Effector memory CD8-positive, alpha-beta T cell (primary cell): Measurements from ENCODE around the gene UNC13D.
A peak's percentile ranks its signal among the peaks of the same experiment; 100 is the strongest.
"Not testable (repeated sequence)": the region's sequence is repeated elsewhere in the genome, so short reads cannot be mapped to it uniquely, and the experiment has no call there.

Experiments
- ATAC-seq: fragments of 150-1000 bp; cut with Tn5 transposase; replicated peaks from 2 replicates; pipeline ENCODE4 v1.10.0; 2021; ENCODE audit warnings: mild to moderate bottlenecking, moderate library complexity
- DNase-seq, 3 experiments: peaks; one replicate each; pipeline ENCODE4 v3.0.0; 2021
- H3K27ac Mint-ChIP-seq, 2 donors: one replicate each; pipeline ENCODE4 v1.8.0; 2022; ENCODE audit warnings: mild to moderate bottlenecking in 2 of 2, mixed read lengths in 2 of 2, moderate library complexity in 2 of 2
- H3K27me3 Mint-ChIP-seq, 2 donors: one replicate each; pipeline ENCODE4 v1.8.0; 2022; ENCODE audit warnings: mixed read lengths in 2 of 2
- H3K36me3 Mint-ChIP-seq: one replicate; pipeline ENCODE4 v1.8.0; 2022; ENCODE audit warnings: mild to moderate bottlenecking, moderate library complexity, mixed read lengths; ENCODE audit not compliant: insufficient read depth
- H3K4me1 Mint-ChIP-seq, 2 donors: one replicate each; pipeline ENCODE4 v1.8.0; 2022; ENCODE audit warnings: low read depth in 2 of 2, mixed read lengths in 2 of 2
- H3K4me3 Mint-ChIP-seq, 2 donors: one replicate each; pipeline ENCODE4 v1.8.0; 2022; ENCODE audit warnings: mild to moderate bottlenecking in 2 of 2, mixed read lengths in 2 of 2, moderate library complexity in 2 of 2
- H3K9me3 Mint-ChIP-seq, 2 donors: one replicate each; pipeline ENCODE4 v1.8.0; 2022; ENCODE audit warnings: mixed read lengths in 2 of 2

Gene UNC13D

GRCh38 chr17:75791254-75791653 is 53.0 kb downstream of the UNC13D start:
- Mint-ChIP-seq H3K27ac (no peak overlapping the region), H3K4me3 (no peak overlapping the region), H3K9me3 (no peaks in the 10 kb centered on the region), H3K4me1 (peaks cover 6 to 15% of the 10 kb centered on the region in 2 donors), H3K36me3 (peaks cover under 1% of the 10 kb centered on the region), H3K27me3 (no peaks in the 10 kb centered on the region)
- DNase-seq, result no peak
- ATAC-seq, result no peak

GRCh38 chr17:75785016-75785890 is 59.0 kb downstream of the UNC13D start:
- Mint-ChIP-seq H3K36me3 (peaks cover 29% of the 10 kb centered on the region), H3K27me3 (no peaks in the 10 kb centered on the region), H3K4me1 (peaks cover 26 to 28% of the 10 kb centered on the region in 2 donors), H3K9me3 (no peaks in the 10 kb centered on the region), H3K27ac (peak overlapping the region; percentile 100), H3K4me3 (peak overlapping the region; percentile 89 to 92)
- peak; percentile 71 for ATAC-seq
- DNase-seq, result peak; percentile 77 to 90 (median 83)

DNA sequence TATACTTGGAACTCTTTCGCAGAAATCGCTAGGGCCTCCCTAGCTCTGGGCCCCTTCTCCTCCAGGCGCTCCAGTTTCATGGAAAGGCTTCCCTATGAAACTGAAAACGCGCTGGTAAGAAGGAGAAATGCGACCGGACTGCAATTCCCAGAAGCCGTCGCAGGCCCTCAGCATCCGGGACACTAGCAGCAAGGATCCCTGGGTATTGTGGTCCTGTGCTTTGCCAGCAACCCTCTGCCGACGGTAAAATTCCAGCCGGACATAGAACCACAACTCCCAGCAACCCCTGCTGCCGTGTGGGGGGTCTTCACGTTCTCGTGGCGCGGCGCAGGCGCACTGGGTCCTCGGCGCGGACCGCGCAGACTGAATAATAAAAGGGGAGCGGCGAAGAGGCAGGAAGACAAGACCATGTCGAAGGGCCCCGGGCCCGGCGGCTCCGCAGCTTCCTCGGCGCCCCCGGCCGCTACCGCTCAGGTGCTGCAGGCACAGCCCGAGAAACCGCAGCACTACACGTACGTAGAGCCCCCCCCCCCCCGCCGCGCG is 59.7 kb downstream of the UNC13D start, which contains the start of gene UNK:
TSS of gene UNK (plus strand) at position 334 of the 543 bp plus-strand sequence. CDS start at position 409, 75 bp downstream.
- Mint-ChIP-seq H3K27ac (peak within 1 kb of the TSS; percentile 100), H3K36me3 (peaks cover 35% of the 10 kb centered on the region), H3K27me3 (no peaks in the 10 kb centered on the region), H3K9me3 (no peaks in the 10 kb centered on the region), H3K4me3 (peak within 1 kb of the TSS; percentile 89 to 92), H3K4me1 (peaks cover 31 to 33% of the 10 kb centered on the region in 2 donors)
- ATAC-seq (peak; percentile 72), DNase-seq (peak; percentile 92 to 95 (median 92))

- Mint-ChIP-seq H3K9me3 (no peaks in the 10 kb centered on the region), H3K36me3 (peaks cover 41% of the 10 kb centered on the region), H3K4me3 (peak overlapping the region; percentile 89 to 92), H3K4me1 (peaks cover 30 to 34% of the 10 kb centered on the region in 2 donors), H3K27ac (peak overlapping the region; percentile 100), H3K27me3 (no peaks in the 10 kb centered on the region)
- ATAC-seq (no peak), DNase-seq (no peak)
Measured at GRCh38 chr17:75783803-75784472, 60.3 kb downstream of the UNC13D start.

- Mint-ChIP-seq H3K36me3 (peaks cover 48% of the 10 kb centered on the region), H3K4me3 (peak overlapping the region; percentile 89 to 92), H3K27ac (peak overlapping the region; percentile 100), H3K9me3 (no peaks in the 10 kb centered on the region), H3K27me3 (no peaks in the 10 kb centered on the region), H3K4me1 (peaks cover 35 to 36% of the 10 kb centered on the region in 2 donors)
- peak in 1 of 3 experiments; percentile 31 for DNase-seq
- no peak for ATAC-seq
Measured at GRCh38 chr17:75783069-75783783, 61.0 kb downstream of the UNC13D start.

DNA sequence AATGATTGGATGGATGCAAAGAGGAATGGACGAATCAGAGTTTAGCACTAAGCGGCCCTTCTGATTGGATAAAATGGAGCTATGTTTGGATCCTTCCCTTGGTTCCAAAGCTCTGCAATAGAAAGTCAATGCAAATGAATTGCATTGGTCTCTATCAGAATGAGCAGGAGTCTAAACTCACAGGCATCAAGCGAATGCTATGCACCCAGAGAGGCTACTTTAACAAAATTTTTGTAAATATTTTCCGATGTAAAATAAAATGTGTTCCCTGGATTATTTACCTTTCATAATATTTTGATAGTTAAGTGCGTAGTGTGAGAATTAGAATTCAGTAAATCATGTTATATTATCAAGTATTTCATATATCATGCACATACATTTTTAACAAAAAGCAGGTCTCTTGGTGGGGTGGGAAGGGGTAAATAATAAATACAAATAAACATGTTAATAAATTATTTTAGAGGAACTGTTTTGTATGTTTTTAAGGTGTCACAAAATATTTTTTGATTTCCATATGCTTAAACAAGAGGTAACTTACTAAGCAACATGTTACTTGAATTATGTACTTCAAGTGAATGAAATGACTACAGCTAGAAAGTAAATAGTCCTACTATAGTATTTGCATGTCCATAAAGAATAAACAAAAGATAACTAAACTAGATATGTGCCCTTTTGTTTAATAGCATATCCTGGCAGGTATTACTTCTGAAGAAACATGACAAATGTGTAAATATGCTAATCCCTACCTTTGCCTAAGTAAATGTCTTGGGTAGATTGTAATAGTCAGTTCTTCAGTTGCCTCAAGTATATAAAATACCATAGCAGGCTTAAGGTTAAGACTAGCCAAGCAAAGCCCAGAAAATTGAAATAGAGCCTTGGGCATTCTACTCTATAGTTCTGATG is 64.0 kb downstream of the UNC13D start:
- peak overlapping the region; percentile 99 to 100 for H3K27ac Mint-ChIP-seq
- H3K27me3 Mint-ChIP-seq, result no peaks in the 10 kb centered on the region
- DNase-seq (no peak), ATAC-seq (no peak)
- peaks cover 37 to 47% of the 10 kb centered on the region in 2 donors for H3K4me1 Mint-ChIP-seq
- H3K4me3 Mint-ChIP-seq, result peak overlapping the region; percentile 91 to 99
- no peaks in the 10 kb centered on the region for H3K9me3 Mint-ChIP-seq
- H3K36me3 Mint-ChIP-seq, result peaks cover 69% of the 10 kb centered on the region

DNA sequence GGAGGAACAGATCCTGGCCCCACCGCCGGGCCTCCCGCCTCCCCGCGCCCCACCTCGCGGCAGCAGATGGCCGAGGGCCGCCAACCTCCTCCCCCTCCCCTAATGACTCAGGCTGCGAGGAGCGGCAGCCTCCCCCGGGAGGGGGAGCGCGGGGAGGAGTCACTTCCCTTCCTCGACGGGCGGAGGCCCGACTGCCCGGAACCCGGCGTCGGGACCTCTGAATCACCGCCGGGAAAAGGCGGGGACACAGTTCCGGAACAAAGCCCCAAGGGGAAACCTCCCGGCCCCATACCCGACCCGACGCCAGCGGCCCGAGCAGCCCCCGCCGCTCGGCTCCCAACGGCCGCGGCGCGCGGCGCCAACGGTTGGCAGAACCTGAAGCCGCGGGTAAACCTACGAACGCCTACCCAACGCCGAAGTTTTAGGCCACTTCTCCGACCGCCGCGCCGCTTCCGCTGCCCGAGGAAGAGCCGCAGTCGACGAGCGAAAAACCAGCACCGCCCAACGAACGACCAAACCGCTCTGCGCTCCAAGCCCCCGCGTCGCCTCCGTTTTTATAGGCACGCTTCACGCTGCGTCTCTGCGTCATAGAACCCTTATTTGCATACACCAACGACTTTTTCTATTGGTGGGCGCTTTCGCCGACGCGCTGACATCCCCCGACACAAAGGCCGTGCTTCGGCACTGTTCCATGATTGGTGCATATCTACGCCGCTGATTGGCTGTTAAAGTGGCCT is 64.8 kb downstream of the UNC13D start:
- H3K4me3 Mint-ChIP-seq, result peak overlapping the region; percentile 91 to 99
- H3K27ac Mint-ChIP-seq, result peak overlapping the region; percentile 99 to 100
- peak; percentile 67 for ATAC-seq
- DNase-seq, result peak; percentile 90 to 93 (median 90)
- H3K27me3 Mint-ChIP-seq, result no peaks in the 10 kb centered on the region
- peaks cover 69% of the 10 kb centered on the region for H3K36me3 Mint-ChIP-seq
- no peaks in the 10 kb centered on the region for H3K9me3 Mint-ChIP-seq
- peaks cover 35 to 43% of the 10 kb centered on the region in 2 donors for H3K4me1 Mint-ChIP-seq

GRCh38 chr17:75778861-75779249 is 65.3 kb downstream of the UNC13D start:
- DNase-seq, result peak in 1 of 3 experiments; percentile 76
- Mint-ChIP-seq H3K4me3 (peak overlapping the region; percentile 91 to 99), H3K4me1 (peaks cover 34 to 43% of the 10 kb centered on the region in 2 donors), H3K9me3 (no peaks in the 10 kb centered on the region), H3K36me3 (peaks cover 73% of the 10 kb centered on the region), H3K27ac (peak overlapping the region; percentile 99 to 100), H3K27me3 (no peaks in the 10 kb centered on the region)
- ATAC-seq, result peak; percentile 30

- Mint-ChIP-seq H3K4me1 (peaks cover 31 to 38% of the 10 kb centered on the region in 2 donors), H3K4me3 (peak overlapping the region; percentile 91 to 99), H3K36me3 (peaks cover 74% of the 10 kb centered on the region), H3K27ac (peak overlapping the region; percentile 99 to 100)
- not testable (repeated sequence) for H3K27me3 Mint-ChIP-seq, H3K9me3 Mint-ChIP-seq, DNase-seq, ATAC-seq
Measured at GRCh38 chr17:75778066-75778860, 65.9 kb downstream of the UNC13D start.

- H3K9me3 Mint-ChIP-seq, result no peaks in the 10 kb centered on the region
- H3K4me1 Mint-ChIP-seq, result peaks cover 26 to 33% of the 10 kb centered on the region in 2 donors
- H3K27me3 Mint-ChIP-seq, result no peaks in the 10 kb centered on the region
- H3K27ac Mint-ChIP-seq, result peak overlapping the region; percentile 99 to 100
- peak overlapping the region; percentile 91 to 99 for H3K4me3 Mint-ChIP-seq
- peak in 1 of 3 experiments; percentile 10 for DNase-seq
- ATAC-seq, result no peak
- H3K36me3 Mint-ChIP-seq, result peaks cover 72% of the 10 kb centered on the region
Measured at GRCh38 chr17:75777296-75777922, 66.8 kb downstream of the UNC13D start.
